H1 (cell line): Measurements from ENCODE around the gene LDLRAD4. TPM values are rescaled to one million over a fixed set of nuclear protein-coding genes. Genes with fewer than 3 reads are reported as not detected.

Source experiments
- CHD1 ChIP-seq: IDR thresholded peaks from 2 replicates; pipeline ENCODE4 v1.6.1; 2012; ENCODE audit warnings: low read depth, low read length, improper control_type of control experiment
- EGR1 ChIP-seq: IDR thresholded peaks from 2 replicates; pipeline ENCODE4 v1.6.1; 2011; ENCODE audit warnings: low read depth, low read length, borderline replicate concordance
- SP4 ChIP-seq: IDR thresholded peaks from 2 replicates; pipeline ENCODE4 v1.6.1; 2012; ENCODE audit warnings: low read length, inconsistent platforms
- polyA plus RNA-seq, 7 experiments: library from polyadenylated mRNA; depleted of rRNA in 3 of 7; stranded (reverse) in 5 of 7; unstranded in 2 of 7; fragments of >200 nt in 5 of 7; fragments of 200-250 nt in 2 of 7; gene quantifications; 1 replicate in 5 of 7; 2 replicates in 1 of 7; 4 replicates in 1 of 7; pipeline versions ENCODE4 v1.2.1 to v1.2.3, GENCODE V29; 2011 to 2013; ENCODE audit warnings: missing spikeins in 2 of 7, mixed read lengths in 2 of 7
- total RNA-seq: library from RNA; stranded (reverse); fragmentation: NEBNext Ultra II Directional; extraction: Animal tissue kit (Norgen Biotek cat#: 25700); gene quantifications from 2 replicates; pipeline ENCODE4 v1.2.1, GENCODE V29; 2021

Gene LDLRAD4
- total and polyA plus RNA-seq, 2 of the 8 experiments (the other 6 are each of a cell fraction or from before 2014, with no cell fraction given), result 0.77 to 1.4 TPM

DNA sequence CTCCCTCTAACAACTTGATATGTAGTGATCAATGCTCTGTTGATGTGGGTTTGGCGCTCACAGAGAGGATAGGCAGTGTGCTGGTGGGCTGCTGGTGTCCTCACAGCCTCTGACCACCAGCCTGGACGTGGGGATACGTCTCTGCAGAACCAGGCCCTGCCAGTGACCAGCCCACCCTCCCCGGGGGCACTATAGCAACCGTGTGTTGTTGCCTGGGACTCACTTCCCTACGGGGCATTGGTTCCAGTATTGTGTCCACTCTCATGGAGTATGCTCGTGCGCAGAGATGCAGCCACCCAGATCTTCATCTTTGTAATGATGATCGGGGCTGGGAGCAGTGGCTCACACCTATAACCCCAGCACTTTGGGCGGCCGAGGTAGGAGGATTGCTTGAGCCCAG lies 180.1 kb downstream of the LDLRAD4 start (continued):
- TF ChIP-seq EGR1 (no peak), CHD1 (no peak), SP4 (no peak)
